ENCODE data around the gene MAPKAP1. TPM values are rescaled to one million over a fixed set of nuclear protein-coding genes. Genes with fewer than 3 reads are reported as not detected.

Gene MAPKAP1
- total and polyA plus RNA-seq, 2 experiments from 2014 or later = 68.5 to 74.5 TPM

- Histone ChIP-seq H3K4me3 (peak overlapping the region; percentile 65), H3K9me3 (ENCODE audit: low read depth) (no peaks in the 10 kb centered on the region), H3K36me3 (ENCODE audit: low read depth) (no peaks in the 10 kb centered on the region), H4K20me1 (ENCODE audit: insufficient read depth) (no peaks in the 10 kb centered on the region), H3K27ac (peak overlapping the region; percentile 7; the same call in 1 of the 2 replicates), H3K27me3 (replicated peaks; ENCODE audit: insufficient read depth) (no peaks in the 10 kb centered on the region), H3K4me2 (ENCODE audit: unreplicated experiment) (peak overlapping the region; percentile 69), H3F3A (ENCODE audit: insufficient read depth) (peaks cover 28% of the 10 kb centered on the region), H3K4me1 (ENCODE audit: insufficient read depth) (peaks cover 44% of the 10 kb centered on the region), H2AFZ (peak overlapping the region; percentile 56), H3K79me2 (ENCODE audit: insufficient read depth) (peaks cover 39% of the 10 kb centered on the region), H3K9ac (peak overlapping the region; percentile 45; the same call in 1 of the 2 replicates), H3K9me2 (ENCODE audit: insufficient read depth) (no peaks in the 10 kb centered on the region)
- no peak for TF ChIP-seq EZH2phosphoT487 (IDR thresholded peaks at IDR 0.05; ENCODE audit: insufficient read depth, low read depth)
- TF ChIP-seq EZH2 (IDR thresholded peaks at IDR 0.05; ENCODE audit: insufficient read depth, poor library complexity, severe bottlenecking) = no peak
- 1 to 2% methylated on average over 55 to 64 of the region's 79 CpGs for WGBS, 2 experiments (ENCODE audit: low coverage in 1 of 2, low lambda C conversion rate in 2 of 2, missing lambda C conversion rate in 2 of 2)
- DNase-seq = peak; percentile 96
- in situ Hi-C loops (cut with MboI) = no loop called here
Measured at GRCh38 chr9:125746017-125746773, 39.2 kb upstream of the MAPKAP1 start.

GRCh38 chr9:125745682-125746016 is 38.6 kb upstream of the MAPKAP1 start:
- H3K9ac ChIP-seq = no peak overlapping the region
- H3F3A ChIP-seq (ENCODE audit: insufficient read depth) = peaks cover 28% of the 10 kb centered on the region
- H4K20me1 ChIP-seq (ENCODE audit: insufficient read depth) = no peaks in the 10 kb centered on the region
- peak overlapping the region; percentile 56; the same call in 1 of the 2 replicates for H2AFZ ChIP-seq
- H3K4me3 ChIP-seq = peak overlapping the region; percentile 65
- WGBS, 2 experiments (ENCODE audit: low coverage in 1 of 2, low lambda C conversion rate in 2 of 2, missing lambda C conversion rate in 2 of 2) = 7 to 13% methylated on average over 6 of the region's 6 CpGs
- DNase-seq = no peak
- no peaks in the 10 kb centered on the region for H3K27me3 ChIP-seq (replicated peaks; ENCODE audit: insufficient read depth)
- H3K9me3 ChIP-seq (ENCODE audit: low read depth) = no peaks in the 10 kb centered on the region
- peaks cover 34% of the 10 kb centered on the region for H3K79me2 ChIP-seq (ENCODE audit: insufficient read depth)
- H3K36me3 ChIP-seq (ENCODE audit: low read depth) = no peaks in the 10 kb centered on the region
- H3K4me1 ChIP-seq (ENCODE audit: insufficient read depth) = peaks cover 40% of the 10 kb centered on the region
- in situ Hi-C loops (cut with MboI) = no loop called here
- H3K27ac ChIP-seq = peak overlapping the region; percentile 62; the same call in 1 of the 2 replicates
- TF ChIP-seq EZH2 (IDR thresholded peaks at IDR 0.05; ENCODE audit: insufficient read depth, poor library complexity, severe bottlenecking) (no peak), EZH2phosphoT487 (IDR thresholded peaks at IDR 0.05; ENCODE audit: insufficient read depth, low read depth) (no peak)
- H3K9me2 ChIP-seq (ENCODE audit: insufficient read depth) = no peaks in the 10 kb centered on the region
- H3K4me2 ChIP-seq (ENCODE audit: unreplicated experiment) = peak overlapping the region; percentile 69

- peaks cover 35% of the 10 kb centered on the region for H3K4me1 ChIP-seq (ENCODE audit: insufficient read depth)
- in situ Hi-C loops (cut with MboI) = no loop called here
- H3K27me3 ChIP-seq (replicated peaks; ENCODE audit: insufficient read depth) = no peaks in the 10 kb centered on the region
- no peaks in the 10 kb centered on the region for H3K36me3 ChIP-seq (ENCODE audit: low read depth)
- peak overlapping the region; percentile 65 for H3K4me3 ChIP-seq
- no peaks in the 10 kb centered on the region for H4K20me1 ChIP-seq (ENCODE audit: insufficient read depth)
- H3K4me2 ChIP-seq (ENCODE audit: unreplicated experiment) = peak overlapping the region; percentile 69
- H3K27ac ChIP-seq = peak overlapping the region; percentile 62
- 0 out of 2 replicates have a peak overlapping the region, but pooled peaks have one; percentile 56 for H2AFZ ChIP-seq
- peak; percentile 45 for DNase-seq
- 4% methylated on average over 1 of the region's 1 CpG for WGBS, 2 experiments (ENCODE audit: low coverage in 1 of 2, low lambda C conversion rate in 2 of 2, missing lambda C conversion rate in 2 of 2)
- peaks cover 27% of the 10 kb centered on the region for H3K79me2 ChIP-seq (ENCODE audit: insufficient read depth)
- no peak for TF ChIP-seq EZH2phosphoT487 (IDR thresholded peaks at IDR 0.05; ENCODE audit: insufficient read depth, low read depth)
- TF ChIP-seq EZH2 (IDR thresholded peaks at IDR 0.05; ENCODE audit: insufficient read depth, poor library complexity, severe bottlenecking) = no peak
- no peaks in the 10 kb centered on the region for H3K9me3 ChIP-seq (ENCODE audit: low read depth)
- H3K9ac ChIP-seq = no peak overlapping the region
- no peaks in the 10 kb centered on the region for H3K9me2 ChIP-seq (ENCODE audit: insufficient read depth)
- peaks cover 28% of the 10 kb centered on the region for H3F3A ChIP-seq (ENCODE audit: insufficient read depth)
Measured at GRCh38 chr9:125745018-125745417, 38.0 kb upstream of the MAPKAP1 start.

DNA sequence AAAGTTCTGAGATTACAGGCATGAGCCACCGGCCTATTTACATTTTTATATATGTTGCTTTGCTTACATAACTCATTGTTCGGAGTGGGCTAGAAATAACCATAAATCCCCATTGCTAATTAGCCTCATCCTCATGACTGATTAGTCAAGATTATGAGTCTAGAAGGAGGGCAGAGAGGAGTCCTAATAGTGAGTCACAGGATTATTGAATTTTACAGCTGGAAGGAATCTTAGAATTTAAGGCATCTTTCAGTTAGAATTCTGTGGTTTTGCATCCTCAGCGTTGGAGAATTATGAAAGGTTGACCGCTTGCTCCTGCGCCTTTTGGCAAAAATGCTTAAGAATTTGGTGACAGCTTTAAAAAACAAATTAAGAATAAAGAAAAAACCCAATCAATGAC is 37.6 kb upstream of the MAPKAP1 start:
- Histone ChIP-seq H3K27me3 (replicated peaks; ENCODE audit: insufficient read depth) (no peaks in the 10 kb centered on the region), H3K4me1 (ENCODE audit: insufficient read depth) (peaks cover 31% of the 10 kb centered on the region), H3K9me2 (ENCODE audit: insufficient read depth) (no peaks in the 10 kb centered on the region), H3F3A (ENCODE audit: insufficient read depth) (peaks cover 28% of the 10 kb centered on the region), H3K4me2 (ENCODE audit: unreplicated experiment) (peak overlapping the region; percentile 69), H3K4me3 (peak overlapping the region; percentile 65), H3K36me3 (ENCODE audit: low read depth) (no peaks in the 10 kb centered on the region), H3K9ac (no peak overlapping the region), H3K9me3 (ENCODE audit: low read depth) (no peaks in the 10 kb centered on the region), H3K27ac (peak overlapping the region; percentile 62), H4K20me1 (ENCODE audit: insufficient read depth) (no peaks in the 10 kb centered on the region), H2AFZ (no peak overlapping the region), H3K79me2 (ENCODE audit: insufficient read depth) (peaks cover 23% of the 10 kb centered on the region)
- DNase-seq = peak; percentile 89
- in situ Hi-C loops (cut with MboI) = no loop called here
- 1 to 2% methylated on average over 5 of the region's 5 CpGs for WGBS, 2 experiments (ENCODE audit: low coverage in 1 of 2, low lambda C conversion rate in 2 of 2, missing lambda C conversion rate in 2 of 2)
- TF ChIP-seq EZH2 (IDR thresholded peaks at IDR 0.05; ENCODE audit: insufficient read depth, poor library complexity, severe bottlenecking) (no peak), EZH2phosphoT487 (IDR thresholded peaks at IDR 0.05; ENCODE audit: insufficient read depth, low read depth) (0 out of 2 replicates have a peak, but pooled peaks have one; percentile 25)

Data from GM23248 (cell line).